ENCODE results near the gene CASKIN1. TPM values are rescaled to one million over a fixed set of nuclear protein-coding genes. Genes with fewer than 3 reads are reported as not detected.

Gene CASKIN1
- total RNA-seq, 1 donor from 2014 or later = 2.3 TPM

GRCh38 chr16:2196981-2197511, 641 bp upstream of the CASKIN1 start:
- H3K27ac Mint-ChIP-seq (ENCODE audit: unreplicated experiment) = no peak overlapping the region
- no peak for DNase-seq (ENCODE audit: low spot score)
- peaks cover 4% of the 10 kb centered on the region for H3K4me1 Mint-ChIP-seq (ENCODE audit: low read depth)
- peaks cover 7% of the 10 kb centered on the region for H3K27me3 Mint-ChIP-seq (ENCODE audit: low read depth)
- H3K36me3 Mint-ChIP-seq (ENCODE audit: low read depth) = no peaks in the 10 kb centered on the region
- TF ChIP-seq CTCF (IDR thresholded peaks at IDR 0.05) = no peak
- H3K4me3 Mint-ChIP-seq (ENCODE audit: unreplicated experiment) = peak overlapping the region; percentile 53
- H3K9me3 Mint-ChIP-seq (ENCODE audit: low read depth) = no peaks in the 10 kb centered on the region

GRCh38 chr16:2195322-2196161, 863 bp downstream of the CASKIN1 start:
- H3K4me3 Mint-ChIP-seq (ENCODE audit: unreplicated experiment) = peak overlapping the region; percentile 49
- H3K27me3 Mint-ChIP-seq (ENCODE audit: low read depth) = peaks cover 7% of the 10 kb centered on the region
- H3K4me1 Mint-ChIP-seq (ENCODE audit: low read depth) = peaks cover 4% of the 10 kb centered on the region
- no peak overlapping the region for H3K27ac Mint-ChIP-seq (ENCODE audit: unreplicated experiment)
- H3K36me3 Mint-ChIP-seq (ENCODE audit: low read depth) = no peaks in the 10 kb centered on the region
- no peaks in the 10 kb centered on the region for H3K9me3 Mint-ChIP-seq (ENCODE audit: low read depth)
- DNase-seq (ENCODE audit: low spot score) = no peak
- no peak for TF ChIP-seq CTCF (IDR thresholded peaks at IDR 0.05)

GRCh38 chr16:2194852-2195321, 1.5 kb downstream of the CASKIN1 start:
- peak; percentile 61 for TF ChIP-seq CTCF (IDR thresholded peaks at IDR 0.05)
- Mint-ChIP-seq H3K4me3 (ENCODE audit: unreplicated experiment) (no peak overlapping the region), H3K36me3 (ENCODE audit: low read depth) (no peaks in the 10 kb centered on the region), H3K27me3 (ENCODE audit: low read depth) (peaks cover 7% of the 10 kb centered on the region), H3K9me3 (ENCODE audit: low read depth) (no peaks in the 10 kb centered on the region), H3K27ac (ENCODE audit: unreplicated experiment) (no peak overlapping the region), H3K4me1 (ENCODE audit: low read depth) (peaks cover 4% of the 10 kb centered on the region)
- no peak for DNase-seq (ENCODE audit: low spot score)

GRCh38 chr16:2194166-2194834, 2.1 kb downstream of the CASKIN1 start:
- DNase-seq (ENCODE audit: low spot score) = no peak
- no peaks in the 10 kb centered on the region for H3K9me3 Mint-ChIP-seq (ENCODE audit: low read depth)
- no peak overlapping the region for H3K4me3 Mint-ChIP-seq (ENCODE audit: unreplicated experiment)
- H3K27ac Mint-ChIP-seq (ENCODE audit: unreplicated experiment) = no peak overlapping the region
- peaks cover 4% of the 10 kb centered on the region for H3K4me1 Mint-ChIP-seq (ENCODE audit: low read depth)
- no peaks in the 10 kb centered on the region for H3K36me3 Mint-ChIP-seq (ENCODE audit: low read depth)
- H3K27me3 Mint-ChIP-seq (ENCODE audit: low read depth) = peaks cover 7% of the 10 kb centered on the region
- no peak for TF ChIP-seq CTCF (IDR thresholded peaks at IDR 0.05)

- Mint-ChIP-seq H3K4me3 (ENCODE audit: unreplicated experiment) (no peak overlapping the region), H3K4me1 (ENCODE audit: low read depth) (peaks cover 4% of the 10 kb centered on the region), H3K36me3 (ENCODE audit: low read depth) (no peaks in the 10 kb centered on the region), H3K27ac (ENCODE audit: unreplicated experiment) (no peak overlapping the region), H3K27me3 (ENCODE audit: low read depth) (peaks cover 4% of the 10 kb centered on the region), H3K9me3 (ENCODE audit: low read depth) (no peaks in the 10 kb centered on the region)
- no peak for TF ChIP-seq CTCF (IDR thresholded peaks at IDR 0.05)
- no peak for DNase-seq (ENCODE audit: low spot score)
Measured at GRCh38 chr16:2191446-2191706, 5.0 kb downstream of the CASKIN1 start.

Measured in chondrocyte (in vitro differentiated cells).